K562 (cell line): Measurements from ENCODE around the gene TUBB2A. TPM values are rescaled to one million over a fixed set of nuclear protein-coding genes. Genes with fewer than 3 reads are reported as not detected.

ENCODE experiments used
- ADNP ChIP-seq: fragments of 200-800 bp; sonication (Bioruptor generic); IDR thresholded peaks from 2 replicates; pipeline ENCODE4 v1.6.1; 2016; ENCODE audit warnings: missing genetic modification characterization, missing compliant biosample characterization
- ELF4 ChIP-seq: fragments of 450-650 bp; formaldehyde crosslinking; IDR thresholded peaks from 2 replicates; pipeline ENCODE4 v1.4.0; 2022; ENCODE audit warnings: missing genetic modification characterization
- KLF6 ChIP-seq: fragments of 250-450 bp; sonication (Bioruptor Pico); IDR thresholded peaks from 2 replicates; pipeline ENCODE4 v1.4.0; 2020; ENCODE audit warnings: mild to moderate bottlenecking, moderate library complexity, borderline replicate concordance
- NFYB ChIP-seq: IDR thresholded peaks from 2 replicates; pipeline ENCODE4 v1.6.1; 2011; ENCODE audit warnings: mild to moderate bottlenecking, moderate library complexity; ENCODE audit not compliant: insufficient read length; ENCODE audit errors: extremely low read depth
- POLR2AphosphoS5 ChIP-seq: IDR thresholded peaks from 2 replicates; pipeline ENCODE4 v1.6.1; 2011; ENCODE audit warnings: mild to moderate bottlenecking, low read depth, low read length, moderate library complexity; ENCODE audit not compliant: control insufficient read depth, insufficient read depth
- RNF2 ChIP-seq: sonication (generic); IDR thresholded peaks from 2 replicates; pipeline ENCODE4 v1.6.1; 2016
- TRIM28 ChIP-seq: fragments of 450-650 bp; IDR thresholded peaks from 2 replicates; pipeline ENCODE4 v1.6.1; 2017
- ZBTB8A ChIP-seq: fragments of 450-650 bp; IDR thresholded peaks from 2 replicates; pipeline ENCODE4 v1.6.1; 2018; ENCODE audit warnings: mild to moderate bottlenecking, moderate library complexity; ENCODE audit not compliant: partially characterized antibody
- ZFP1 ChIP-seq: fragments of 450-650 bp; formaldehyde crosslinking; IDR thresholded peaks from 2 replicates; pipeline ENCODE4 v1.4.0; 2020; ENCODE audit warnings: mild to moderate bottlenecking, mixed read lengths
- ZNF175 ChIP-seq: fragments of 200-800 bp; sonication (Bioruptor generic); IDR thresholded peaks from 2 replicates; pipeline ENCODE4 v1.6.1; 2016; ENCODE audit warnings: low read depth, mild to moderate bottlenecking, missing genetic modification characterization, missing compliant biosample characterization
- ZNF282 ChIP-seq: sonication (generic); formaldehyde crosslinking; IDR thresholded peaks from 2 replicates; pipeline ENCODE4 v1.8.1; 2023; ENCODE audit warnings: missing genetic modification reagents
- polyA plus RNA-seq, 8 experiments: library from polyadenylated mRNA; depleted of rRNA in 4 of 8; stranded (reverse) in 5 of 8; unstranded in 3 of 8; fragments of >200 nt; fragmentation: Nextera tagmentation in 2 of 8; fragmentation: Illumina TruSeq in 1 of 8; extraction: Ambion mirVana in 2 of 8; extraction: Trizol in 1 of 8; gene quantifications; 2 replicates each; pipeline versions ENCODE4 v1.2.1 to v1.2.3, GENCODE V29; 2011 to 2014; ENCODE audit warnings: inconsistent platforms in 1 of 8, missing spikeins in 1 of 8
- total RNA-seq, 7 experiments: library from RNA; depleted of rRNA in 6 of 7; stranded (reverse); fragments of >200 nt in 6 of 7; fragmentation: Illumina TruSeq in 2 of 7; extraction: Trizol in 2 of 7; gene quantifications; 2 replicates each; pipeline versions ENCODE4 v1.2.1 to v1.2.3, GENCODE V29; 2011 to 2021; ENCODE audit warnings: low replicate concordance in 1 of 7
- TF ChIP-seq, protein P1 (sequence below): sonication (generic); formaldehyde crosslinking; IDR thresholded peaks from 2 replicates; pipeline ENCODE4 v1.8.0; 2022; ENCODE audit warnings: mild to moderate bottlenecking, missing genetic modification reagents
- TF ChIP-seq, protein P2 (sequence below), 2 experiments: fragments of 450-650 bp; IDR thresholded peaks; 2 replicates each; pipeline ENCODE4 v1.6.1; 2016; ENCODE audit warnings: mild to moderate bottlenecking in 2 of 2, borderline replicate concordance in 1 of 2, low read depth in 1 of 2, moderate library complexity in 1 of 2
- TF ChIP-seq, protein P3 (sequence below), 3 experiments: fragments of 200-800 bp in 1 of 3; sonication (Bioruptor generic) in 1 of 3; sonication (generic) in 1 of 3; formaldehyde crosslinking in 1 of 3; IDR thresholded peaks; 2 replicates each; pipeline versions ENCODE4 v1.6.1 to v1.8.0; 2016 to 2022; ENCODE audit warnings: mild to moderate bottlenecking in 2 of 3, missing compliant biosample characterization in 2 of 3, missing genetic modification characterization in 2 of 3, missing genetic modification reagents in 1 of 3

TUBB2A gene
- total and polyA plus RNA-seq, 9 of the 15 experiments (the other 6 are each of a cell fraction or from before 2014, with no cell fraction given), result 3.6 to 92.1 (median 45.6) TPM

DNA sequence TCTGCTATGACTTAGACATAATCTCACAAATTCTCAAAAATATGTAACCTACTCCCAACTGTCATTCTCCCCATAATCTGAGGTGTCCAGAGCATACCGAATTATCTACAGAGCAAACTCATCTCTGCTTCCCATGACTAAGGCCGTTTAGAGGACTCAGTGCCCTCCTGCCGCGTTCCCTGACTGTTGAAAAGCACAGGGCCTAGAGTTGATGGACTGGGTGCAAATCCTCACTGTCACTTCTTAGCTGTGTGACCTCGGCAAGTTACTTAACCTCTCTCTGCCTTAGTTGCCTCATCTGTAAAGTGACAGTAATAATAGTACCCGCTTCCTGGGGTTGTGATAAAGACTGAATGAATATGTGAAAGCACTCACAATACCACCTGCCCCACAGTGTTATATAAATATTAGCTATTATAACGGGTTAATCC, 4.7 kb upstream of the TUBB2A start (continued):
- no peak for TF ChIP-seq ZBTB8A
- no peak for TF ChIP-seq NFYB
- TF ChIP-seq, protein P1, sequence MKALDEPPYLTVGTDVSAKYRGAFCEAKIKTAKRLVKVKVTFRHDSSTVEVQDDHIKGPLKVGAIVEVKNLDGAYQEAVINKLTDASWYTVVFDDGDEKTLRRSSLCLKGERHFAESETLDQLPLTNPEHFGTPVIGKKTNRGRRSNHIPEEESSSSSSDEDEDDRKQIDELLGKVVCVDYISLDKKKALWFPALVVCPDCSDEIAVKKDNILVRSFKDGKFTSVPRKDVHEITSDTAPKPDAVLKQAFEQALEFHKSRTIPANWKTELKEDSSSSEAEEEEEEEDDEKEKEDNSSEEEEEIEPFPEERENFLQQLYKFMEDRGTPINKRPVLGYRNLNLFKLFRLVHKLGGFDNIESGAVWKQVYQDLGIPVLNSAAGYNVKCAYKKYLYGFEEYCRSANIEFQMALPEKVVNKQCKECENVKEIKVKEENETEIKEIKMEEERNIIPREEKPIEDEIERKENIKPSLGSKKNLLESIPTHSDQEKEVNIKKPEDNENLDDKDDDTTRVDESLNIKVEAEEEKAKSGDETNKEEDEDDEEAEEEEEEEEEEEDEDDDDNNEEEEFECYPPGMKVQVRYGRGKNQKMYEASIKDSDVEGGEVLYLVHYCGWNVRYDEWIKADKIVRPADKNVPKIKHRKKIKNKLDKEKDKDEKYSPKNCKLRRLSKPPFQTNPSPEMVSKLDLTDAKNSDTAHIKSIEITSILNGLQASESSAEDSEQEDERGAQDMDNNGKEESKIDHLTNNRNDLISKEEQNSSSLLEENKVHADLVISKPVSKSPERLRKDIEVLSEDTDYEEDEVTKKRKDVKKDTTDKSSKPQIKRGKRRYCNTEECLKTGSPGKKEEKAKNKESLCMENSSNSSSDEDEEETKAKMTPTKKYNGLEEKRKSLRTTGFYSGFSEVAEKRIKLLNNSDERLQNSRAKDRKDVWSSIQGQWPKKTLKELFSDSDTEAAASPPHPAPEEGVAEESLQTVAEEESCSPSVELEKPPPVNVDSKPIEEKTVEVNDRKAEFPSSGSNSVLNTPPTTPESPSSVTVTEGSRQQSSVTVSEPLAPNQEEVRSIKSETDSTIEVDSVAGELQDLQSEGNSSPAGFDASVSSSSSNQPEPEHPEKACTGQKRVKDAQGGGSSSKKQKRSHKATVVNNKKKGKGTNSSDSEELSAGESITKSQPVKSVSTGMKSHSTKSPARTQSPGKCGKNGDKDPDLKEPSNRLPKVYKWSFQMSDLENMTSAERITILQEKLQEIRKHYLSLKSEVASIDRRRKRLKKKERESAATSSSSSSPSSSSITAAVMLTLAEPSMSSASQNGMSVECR, result no peak
- 0 out of 2 replicates have a peak, but pooled peaks have one; percentile 47 for TF ChIP-seq TRIM28
- TF ChIP-seq, protein P2, sequence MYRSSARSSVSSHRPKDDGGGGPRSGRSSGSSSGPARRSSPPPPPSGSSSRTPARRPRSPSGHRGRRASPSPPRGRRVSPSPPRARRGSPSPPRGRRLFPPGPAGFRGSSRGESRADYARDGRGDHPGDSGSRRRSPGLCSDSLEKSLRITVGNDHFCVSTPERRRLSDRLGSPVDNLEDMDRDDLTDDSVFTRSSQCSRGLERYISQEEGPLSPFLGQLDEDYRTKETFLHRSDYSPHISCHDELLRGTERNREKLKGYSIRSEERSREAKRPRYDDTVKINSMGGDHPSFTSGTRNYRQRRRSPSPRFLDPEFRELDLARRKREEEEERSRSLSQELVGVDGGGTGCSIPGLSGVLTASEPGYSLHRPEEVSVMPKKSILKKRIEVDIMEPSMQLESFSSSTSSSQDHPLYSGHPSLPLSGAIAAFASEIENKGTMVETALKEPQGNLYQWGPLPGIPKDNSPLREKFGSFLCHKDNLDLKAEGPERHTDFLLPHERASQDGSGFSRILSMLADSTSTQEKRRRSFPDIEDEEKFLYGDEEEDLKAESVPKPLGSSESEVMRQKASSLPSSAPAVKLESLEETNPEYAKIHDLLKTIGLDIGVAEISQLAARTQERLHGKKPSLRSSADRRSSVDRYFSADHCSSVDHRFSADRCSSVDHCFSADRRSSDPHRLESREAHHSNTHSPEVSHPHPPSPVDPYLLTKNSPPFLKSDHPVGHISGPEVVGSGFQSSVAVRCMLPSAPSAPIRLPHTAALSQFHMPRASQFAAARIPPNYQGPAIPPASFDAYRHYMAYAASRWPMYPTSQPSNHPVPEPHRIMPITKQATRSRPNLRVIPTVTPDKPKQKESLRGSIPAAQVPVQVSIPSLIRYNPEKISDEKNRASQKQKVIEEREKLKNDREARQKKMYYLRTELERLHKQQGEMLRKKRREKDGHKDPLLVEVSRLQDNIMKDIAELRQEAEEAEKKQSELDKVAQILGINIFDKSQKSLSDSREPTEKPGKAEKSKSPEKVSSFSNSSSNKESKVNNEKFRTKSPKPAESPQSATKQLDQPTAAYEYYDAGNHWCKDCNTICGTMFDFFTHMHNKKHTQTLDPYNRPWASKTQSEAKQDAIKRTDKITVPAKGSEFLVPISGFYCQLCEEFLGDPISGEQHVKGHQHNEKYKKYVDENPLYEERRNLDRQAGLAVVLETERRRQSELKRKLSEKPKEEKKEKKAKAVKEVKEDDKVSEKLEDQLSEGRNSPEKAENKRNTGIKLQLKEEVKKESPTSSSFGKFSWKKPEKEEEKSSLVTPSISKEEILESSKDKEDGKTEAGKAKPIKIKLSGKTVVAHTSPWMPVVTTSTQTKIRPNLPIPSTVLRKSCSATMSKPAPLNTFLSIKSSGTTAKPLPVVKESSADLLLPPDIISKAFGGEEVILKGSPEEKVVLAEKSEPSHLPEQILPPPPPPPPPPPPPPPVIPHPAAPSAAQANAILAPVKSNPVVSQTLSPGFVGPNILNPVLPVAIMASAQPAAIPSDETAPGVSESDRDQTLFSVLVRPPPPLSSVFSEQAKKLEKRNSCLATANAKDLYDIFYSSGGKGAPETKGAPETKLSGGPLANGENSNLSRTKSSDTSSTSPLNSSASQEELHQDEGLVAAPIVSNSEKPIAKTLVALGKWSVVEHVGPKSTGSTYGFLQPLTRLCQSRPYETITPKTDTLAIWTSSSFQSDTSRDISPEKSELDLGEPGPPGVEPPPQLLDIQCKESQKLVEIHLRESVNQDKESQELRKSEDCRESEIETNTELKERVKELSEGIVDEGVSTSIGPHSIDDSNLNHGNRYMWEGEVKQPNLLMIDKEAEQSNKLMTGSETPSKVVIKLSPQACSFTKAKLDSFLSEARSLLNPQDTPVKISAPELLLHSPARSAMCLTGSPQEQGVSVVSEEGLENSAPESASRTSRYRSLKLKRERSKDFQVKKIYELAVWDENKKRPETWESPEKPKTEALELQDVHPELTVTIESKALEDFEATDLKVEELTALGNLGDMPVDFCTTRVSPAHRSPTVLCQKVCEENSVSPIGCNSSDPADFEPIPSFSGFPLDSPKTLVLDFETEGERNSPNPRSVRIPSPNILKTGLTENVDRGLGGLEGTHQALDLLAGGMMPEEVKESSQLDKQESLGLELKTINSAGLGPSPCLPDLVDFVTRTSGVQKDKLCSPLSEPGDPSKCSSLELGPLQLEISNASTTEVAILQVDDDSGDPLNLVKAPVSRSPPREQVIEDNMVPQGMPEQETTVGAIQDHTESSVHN (IDR thresholded peaks at IDR 0.05; ENCODE audit: borderline replicate concordance in 1 of 2, low read depth in 1 of 2), result no peak
- 0 out of 2 replicates have a peak, but pooled peaks have one; percentile 39 for TF ChIP-seq ZFP1 (CRISPR knock-in tag)
- TF ChIP-seq RNF2, result 0 out of 2 replicates have a peak, but pooled peaks have one; percentile 14
- no peak for TF ChIP-seq ADNP (tag)
- TF ChIP-seq ELF4 (CRISPR knock-in tag), result peak; percentile 52; the same call in 1 of the 2 replicates
- TF ChIP-seq, protein P3, sequence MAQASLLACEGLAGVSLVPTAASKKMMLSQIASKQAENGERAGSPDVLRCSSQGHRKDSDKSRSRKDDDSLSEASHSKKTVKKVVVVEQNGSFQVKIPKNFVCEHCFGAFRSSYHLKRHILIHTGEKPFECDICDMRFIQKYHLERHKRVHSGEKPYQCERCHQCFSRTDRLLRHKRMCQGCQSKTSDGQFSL (CRISPR knock-in tag; IDR thresholded peaks at IDR 0.05), result no peak
- TF ChIP-seq, protein P3 (tag; IDR thresholded peaks at IDR 0.05), result no peak
- TF ChIP-seq ZNF282 (CRISPR knock-in tag), result no peak
- no peak; the same call in 1 of the 2 replicates for TF ChIP-seq POLR2AphosphoS5
- TF ChIP-seq ZNF175 (CRISPR knock-in tag), result no peak
- TF ChIP-seq KLF6 (CRISPR knock-in tag), result no peak
